HG02763 (cell line): Measurements from ENCODE around the gene SLC19A1.

ENCODE experiments used
- ATAC-seq: cut with Tn5 transposase; IDR thresholded peaks from one replicate; pipeline ENCODE4 v1.9.1; 2021; ENCODE audit warnings: mild to moderate bottlenecking, moderate library complexity; ENCODE audit not compliant: unreplicated experiment

Gene SLC19A1

DNA sequence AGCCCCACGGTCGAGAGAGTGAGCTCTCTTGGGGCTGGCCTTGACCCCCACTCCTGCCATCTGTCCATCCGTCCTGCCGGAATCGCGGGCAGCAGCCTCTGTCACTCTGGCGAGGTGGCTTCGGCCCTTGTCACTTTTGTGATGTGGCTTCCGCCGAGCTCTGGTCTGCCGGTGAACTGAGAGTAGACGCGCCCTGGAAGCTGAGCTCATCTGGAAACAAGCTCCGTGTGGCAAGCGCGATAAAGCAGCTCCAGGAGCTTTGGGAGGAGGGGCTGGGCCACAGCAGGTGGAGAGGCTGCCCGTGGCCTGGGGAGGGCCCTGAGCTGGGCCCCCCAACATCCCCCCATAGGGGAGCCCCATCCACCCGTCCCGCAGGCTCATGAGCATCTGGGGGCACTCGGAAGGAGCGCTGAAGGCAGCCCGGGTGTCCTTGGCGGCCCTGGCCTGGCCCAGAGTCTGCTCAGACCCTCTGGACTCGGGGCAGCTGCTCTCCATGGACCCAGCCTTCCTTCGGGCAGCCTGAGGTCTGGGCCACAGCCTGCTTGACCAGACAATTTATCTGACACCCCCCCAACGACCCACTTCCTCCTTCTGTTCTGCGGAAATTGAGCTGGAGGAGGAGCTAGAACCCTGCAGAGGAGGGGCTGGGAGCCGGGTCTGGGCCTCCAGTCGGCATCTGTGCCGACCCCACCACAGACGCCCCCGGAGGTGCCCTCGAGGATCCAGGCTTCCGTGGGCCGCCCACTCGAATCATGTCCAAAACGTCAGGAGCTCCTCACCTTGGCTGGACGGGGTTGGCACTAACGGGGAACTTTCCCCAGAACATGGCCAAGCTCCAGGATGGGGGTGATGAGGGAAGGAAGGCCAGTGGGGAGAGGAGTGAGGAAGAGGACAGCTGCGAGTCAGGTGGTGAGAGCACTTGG lies 59.1 kb downstream of the SLC19A1 start:
- ATAC-seq = no peak

DNA sequence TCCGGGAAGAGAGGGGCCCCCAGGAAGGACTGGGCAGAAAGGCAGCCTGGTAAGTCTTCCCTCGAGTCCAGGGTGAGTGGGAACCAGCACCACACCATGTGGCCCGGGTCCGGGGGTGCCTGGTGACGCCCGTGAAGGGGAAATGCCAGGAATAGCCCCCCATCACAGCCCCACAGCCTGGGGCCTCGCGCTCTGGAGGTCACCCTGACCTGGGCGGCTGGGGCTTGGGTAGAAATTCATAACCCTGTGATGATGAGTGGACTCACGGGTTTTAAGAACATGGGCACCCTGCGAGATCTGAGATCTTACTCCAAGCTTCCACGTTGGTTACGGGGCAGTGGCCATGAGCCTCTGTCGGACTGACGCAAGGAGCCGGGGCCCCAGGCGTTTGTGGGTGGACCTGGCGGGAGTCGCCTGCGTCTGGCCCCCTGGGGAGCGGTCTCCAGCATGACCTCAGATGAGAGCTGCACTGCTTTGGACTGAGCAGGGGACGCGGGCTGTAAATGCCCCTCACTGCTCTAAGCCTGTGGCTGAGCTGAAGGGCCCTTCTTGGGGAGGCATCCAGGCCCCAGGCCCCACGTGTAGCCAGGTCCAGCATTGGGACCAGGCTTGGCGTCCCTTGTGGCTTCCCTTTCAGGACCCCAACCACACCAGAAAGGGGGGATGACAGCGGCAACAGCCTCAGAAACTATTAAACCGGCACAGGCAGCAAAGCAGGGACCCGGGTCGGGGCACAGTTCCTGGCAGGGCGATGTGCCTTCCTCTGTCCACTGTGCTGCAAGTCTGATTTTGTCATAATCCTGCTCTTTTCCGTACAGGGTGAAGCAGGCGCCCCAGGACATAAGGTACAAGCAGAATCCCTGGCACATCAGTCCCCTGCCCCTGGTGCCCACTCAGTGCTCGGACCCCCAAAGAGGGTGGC lies 60.0 kb downstream of the SLC19A1 start:
- ATAC-seq = no peak

DNA sequence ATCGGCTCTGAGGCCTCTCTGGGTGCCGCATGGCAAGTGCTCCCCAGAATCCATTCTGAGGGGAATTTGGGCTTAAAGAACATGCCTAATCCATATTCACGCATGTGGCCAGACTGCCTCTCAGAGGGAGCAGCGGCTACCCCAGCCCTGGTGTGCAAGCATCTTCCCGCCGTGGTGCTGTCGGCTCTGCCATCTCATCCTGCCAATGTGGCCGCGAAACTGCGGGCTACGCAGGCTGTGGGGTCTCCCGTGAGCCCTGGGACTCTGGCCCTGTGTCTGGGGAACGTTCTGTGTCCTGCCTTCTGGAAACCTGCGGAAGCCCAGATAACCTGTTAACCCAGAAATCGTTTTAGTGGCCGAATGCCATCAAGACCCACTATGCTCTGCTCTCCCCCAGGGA lies 60.7 kb downstream of the SLC19A1 start:
- ATAC-seq = no peak

DNA sequence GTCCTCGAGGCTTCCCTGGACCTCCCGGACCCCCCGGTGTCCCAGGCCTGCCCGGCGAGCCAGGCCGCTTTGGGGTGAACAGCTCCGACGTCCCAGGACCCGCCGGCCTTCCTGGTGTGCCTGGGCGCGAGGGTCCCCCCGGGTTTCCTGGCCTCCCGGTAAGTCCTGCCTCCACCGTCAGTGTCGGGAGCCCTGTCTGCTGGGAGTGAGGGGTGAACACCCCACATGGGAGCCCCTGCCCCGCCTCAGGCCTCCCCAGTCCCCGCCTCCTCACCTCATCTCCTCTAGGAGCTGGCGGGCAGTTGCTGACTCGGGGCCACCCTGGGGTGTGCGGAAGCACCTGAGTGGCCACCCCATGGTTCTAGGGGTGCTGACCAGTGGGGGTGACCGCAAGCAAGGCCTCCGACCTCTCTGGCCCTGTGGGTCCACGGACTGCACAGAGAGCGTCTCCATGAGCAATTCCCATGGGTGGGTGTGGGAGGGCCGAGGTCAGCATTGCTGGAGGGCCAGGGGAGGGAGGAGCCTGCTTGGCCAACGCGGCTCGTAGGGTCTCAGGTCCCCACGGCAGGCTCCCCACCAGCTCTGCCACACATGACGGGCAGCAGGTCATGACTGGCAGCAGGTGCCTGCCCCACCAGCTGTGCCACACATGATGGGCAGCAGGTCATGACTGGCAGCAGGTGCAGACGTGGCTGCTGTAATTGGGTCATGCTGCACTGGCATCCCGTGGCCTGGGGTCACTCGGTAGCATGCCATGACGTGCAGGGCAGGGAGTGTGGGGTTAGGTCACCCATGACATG lies 61.3 kb downstream of the SLC19A1 start:
- no peak for ATAC-seq

DNA sequence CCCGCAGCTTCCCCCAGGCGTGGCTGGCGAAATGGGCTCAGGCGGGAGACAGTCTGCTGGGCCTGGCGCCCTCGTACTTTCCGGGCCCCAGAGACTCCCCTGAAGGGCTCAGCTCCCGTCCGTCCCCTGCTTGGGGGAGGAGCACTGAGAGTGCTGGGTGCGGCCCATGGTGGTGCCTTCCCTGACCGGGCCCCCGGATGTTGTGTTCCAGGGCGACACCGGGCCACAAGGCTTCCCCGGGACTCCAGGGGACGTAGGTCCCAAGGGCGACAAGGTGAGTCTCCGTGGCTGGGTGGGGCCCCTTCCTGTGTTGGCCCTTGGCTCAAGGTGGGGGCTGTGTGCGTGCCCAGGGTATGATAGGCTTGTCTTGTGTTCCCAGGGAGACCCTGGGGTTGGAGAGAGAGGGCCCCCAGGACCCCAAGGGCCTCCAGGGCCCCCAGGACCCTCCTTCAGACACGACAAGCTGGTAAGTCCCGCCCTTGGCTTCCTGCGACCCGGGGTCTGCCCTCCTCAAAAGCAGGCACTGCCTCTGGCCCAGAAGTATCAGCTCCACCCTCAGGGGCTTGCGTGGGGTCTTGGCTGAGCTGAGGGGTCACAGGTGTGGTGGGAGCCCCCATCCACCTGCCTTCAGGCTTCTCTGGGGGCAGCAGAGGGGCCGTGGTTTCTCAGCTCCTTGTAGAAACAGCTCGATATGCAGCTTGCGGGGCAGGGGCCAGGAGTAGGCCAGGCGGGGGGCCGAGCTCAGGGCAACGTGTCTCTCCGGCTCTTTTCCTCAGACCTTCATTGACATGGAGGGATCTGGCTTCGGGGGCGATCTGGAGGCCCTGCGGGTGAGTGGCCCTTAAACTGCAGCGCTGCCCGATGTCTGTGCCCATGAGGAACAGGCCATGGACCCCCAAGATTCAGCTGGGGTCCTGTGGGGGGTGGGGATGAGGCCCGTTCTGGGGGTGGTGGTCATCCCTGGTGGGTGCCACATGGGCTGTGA lies 62.3 kb downstream of the SLC19A1 start:
- no peak for ATAC-seq

DNA sequence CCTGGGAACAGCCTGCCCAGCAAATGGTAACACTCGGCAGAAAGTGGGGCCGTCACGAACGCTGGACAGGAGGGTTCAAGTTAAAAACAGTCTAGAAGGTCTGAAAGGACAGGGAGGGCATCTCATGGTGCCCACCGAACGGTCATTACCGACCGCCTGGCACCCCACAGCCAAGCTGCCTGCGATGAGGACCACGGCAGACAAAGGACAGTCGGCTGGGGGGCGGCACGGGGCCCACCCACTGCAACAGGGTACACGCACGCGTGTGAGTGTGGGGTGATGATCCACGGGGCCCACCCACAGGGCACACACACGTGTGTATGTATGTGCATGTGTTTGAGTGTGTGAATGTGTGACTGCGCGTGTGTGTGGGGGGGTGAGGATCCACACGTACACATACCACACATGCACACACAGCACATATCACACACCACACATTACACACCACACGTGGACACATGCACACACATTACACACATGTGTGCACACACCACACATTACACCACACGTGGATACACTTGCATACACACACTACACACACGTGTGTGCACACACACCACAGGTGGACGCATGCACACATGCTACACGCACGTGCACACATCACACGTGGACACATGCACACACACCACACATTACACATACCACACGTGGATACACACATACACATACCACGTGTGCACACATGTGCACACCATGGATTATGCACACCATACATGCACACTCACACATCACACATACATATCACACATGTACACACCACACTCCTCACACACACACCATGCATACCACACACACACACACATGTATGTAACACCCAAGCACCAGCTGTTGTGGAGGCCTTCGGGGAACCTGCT lies 63.2 kb downstream of the SLC19A1 start:
- ATAC-seq = no peak

DNA sequence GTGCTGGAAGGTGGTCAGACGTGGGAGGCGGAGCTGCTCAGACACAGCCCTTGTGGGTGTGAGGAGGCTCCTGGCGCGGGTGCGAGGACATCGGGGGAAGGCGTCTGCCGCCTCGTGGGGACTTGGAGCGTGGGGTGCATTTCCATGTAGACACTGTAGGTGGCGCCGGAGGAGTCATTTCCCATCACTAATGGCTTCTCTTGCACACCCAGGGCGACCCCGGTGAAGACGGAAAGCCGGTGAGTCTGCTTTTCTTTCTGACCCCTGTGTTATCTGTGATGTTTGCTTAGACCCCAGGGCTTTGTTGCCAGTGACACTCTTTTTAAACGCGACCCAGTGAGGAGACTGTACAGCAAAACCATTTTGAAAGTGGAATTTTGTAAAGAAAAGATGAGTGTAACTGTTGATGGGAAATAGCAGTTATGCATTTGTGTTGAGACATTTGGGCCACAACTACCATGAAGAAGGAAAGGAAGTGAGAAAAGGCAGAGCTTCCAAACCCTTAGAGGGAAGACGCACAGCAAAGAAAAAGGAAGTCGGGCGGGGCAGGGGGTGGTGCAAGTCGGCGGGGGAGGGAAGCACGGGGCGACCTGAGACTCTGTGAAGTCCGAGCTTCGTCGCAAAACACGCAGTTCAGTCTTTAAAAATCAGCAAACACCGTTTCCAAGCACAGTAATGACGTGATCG lies 64.0 kb downstream of the SLC19A1 start:
- ATAC-seq = no peak

DNA sequence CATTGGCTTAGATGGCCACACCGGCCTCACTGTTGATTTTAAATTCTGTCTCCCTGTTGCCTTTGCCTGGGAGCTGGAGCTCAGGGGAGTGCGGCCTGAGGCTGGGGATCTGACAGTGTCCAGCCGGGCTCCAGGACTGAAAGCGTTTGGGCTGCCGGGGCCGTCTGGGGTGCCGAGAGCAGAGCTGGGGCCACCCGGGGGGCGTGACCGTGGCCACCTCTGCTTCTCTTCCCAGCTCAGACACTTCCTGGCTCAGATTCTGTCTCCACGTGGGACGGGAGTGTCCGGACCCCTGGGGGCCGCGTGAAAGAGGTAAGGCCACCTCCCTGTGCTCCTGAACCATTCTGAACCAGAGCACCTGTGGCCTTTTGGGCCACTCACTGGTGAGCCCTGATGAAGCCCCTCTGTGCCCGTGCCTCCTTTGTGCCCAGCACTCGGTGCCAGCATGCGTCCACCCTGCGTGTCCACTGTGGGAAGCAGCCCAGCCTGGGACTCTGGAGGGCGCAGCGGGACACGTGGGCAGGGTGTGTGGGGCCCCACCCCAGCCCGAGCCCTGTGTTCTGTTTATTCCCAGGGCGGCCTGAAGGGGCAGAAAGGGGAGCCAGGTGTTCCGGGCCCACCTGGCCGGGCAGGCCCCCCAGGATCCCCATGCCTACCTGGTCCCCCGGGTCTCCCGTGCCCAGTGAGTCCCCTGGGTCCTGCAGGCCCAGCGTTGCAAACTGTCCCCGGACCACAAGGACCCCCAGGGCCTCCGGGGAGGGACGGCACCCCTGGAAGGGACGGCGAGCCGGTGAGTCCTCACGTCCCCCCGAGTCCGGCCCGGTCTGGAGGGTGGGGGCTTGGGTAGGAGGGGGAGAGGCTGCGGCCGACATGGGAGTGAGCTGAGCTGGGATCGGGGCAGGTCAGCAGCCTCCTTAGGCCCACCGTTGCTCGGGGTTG lies 64.8 kb downstream of the SLC19A1 start:
- no peak for ATAC-seq

DNA sequence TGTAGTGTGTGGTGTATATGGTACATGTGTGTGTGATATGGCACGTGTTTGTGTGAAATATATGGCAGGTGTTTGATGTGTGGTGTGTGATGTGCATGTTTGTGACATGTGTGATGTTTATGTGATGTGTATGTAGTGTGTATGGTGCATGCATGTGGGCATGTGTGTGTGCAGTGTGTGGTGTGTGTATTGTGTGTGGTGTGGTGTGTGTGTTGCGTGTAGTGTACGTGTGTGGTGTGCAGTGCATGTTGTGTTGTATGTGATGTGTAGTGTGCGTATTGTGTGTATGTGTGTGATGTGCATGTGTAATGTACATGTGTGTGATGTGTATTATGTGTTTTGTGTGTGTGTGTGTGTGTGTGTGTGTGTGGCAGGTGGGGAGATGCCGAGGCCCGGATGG lies 65.7 kb downstream of the SLC19A1 start:
- no peak for ATAC-seq

DNA sequence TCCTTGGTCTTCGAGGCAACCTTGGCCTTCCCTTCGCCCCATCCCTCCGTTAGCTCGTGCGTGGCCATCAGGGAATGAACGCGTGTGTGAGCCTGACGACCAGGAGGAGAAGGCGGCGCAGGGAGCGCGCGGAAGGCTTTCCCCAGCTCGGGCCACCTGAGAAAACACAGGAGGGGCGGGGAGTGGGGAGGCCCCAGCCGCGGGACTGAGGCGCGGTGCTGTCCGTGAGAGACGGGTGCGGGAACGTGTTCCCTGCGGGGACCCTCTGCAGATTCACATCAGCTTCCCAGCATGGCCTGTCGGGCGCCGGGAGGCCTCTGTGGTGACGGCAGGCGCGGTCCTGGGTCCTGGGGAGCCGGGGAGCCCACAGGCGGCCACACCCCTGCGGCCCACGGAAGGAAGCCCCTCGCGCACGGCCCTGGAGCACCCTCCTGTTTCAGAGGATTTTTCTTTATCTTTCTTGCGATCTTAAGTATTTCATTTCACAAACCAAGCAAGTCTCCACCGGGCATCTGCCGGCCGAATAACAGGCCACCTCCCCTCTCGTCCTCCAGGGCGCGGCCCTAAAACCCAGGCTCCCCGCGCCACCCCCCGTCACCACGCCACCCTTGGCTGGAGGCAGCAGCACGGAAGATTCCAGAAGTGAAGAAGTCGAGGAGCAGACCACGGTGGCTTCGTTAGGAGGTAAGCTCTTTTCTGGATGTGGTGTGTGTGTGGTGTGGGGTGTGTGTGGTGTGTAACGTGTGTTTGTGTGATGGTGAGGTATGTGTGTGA lies 66.3 kb downstream of the SLC19A1 start:
- ATAC-seq = no peak

DNA sequence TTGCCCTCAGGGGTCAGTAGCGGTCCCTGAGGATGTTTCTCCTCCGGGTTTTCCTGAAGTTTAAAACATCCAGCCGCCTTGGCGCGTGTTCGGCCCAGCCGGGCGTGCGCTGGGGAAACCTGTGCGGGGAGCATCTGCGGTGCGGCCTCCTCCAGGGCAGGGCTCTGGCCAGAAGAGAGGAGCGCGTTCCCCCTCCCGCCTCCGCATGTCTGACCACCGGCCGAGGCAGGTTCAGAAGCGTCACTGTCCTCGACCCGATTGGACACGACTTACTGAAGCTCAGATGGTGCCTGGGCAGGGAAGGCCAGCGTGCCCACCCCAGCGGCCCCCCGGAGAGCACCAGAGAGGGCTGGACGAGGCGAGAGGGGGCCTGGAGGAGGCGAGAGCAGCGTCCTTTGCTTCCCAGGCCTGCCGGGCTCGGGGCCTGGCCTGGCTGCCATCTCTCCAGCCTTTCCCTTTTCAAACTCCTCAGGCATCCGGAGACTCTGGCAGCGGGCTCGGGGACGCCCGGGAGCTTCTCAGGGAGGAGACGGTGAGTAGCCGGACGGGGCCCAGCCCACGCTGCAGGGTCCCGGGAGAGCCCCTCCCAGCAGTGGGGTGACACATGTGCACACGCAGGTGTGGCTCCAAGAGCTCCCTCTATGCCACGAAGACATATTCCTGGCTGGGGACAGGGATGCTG lies 67.1 kb downstream of the SLC19A1 start:
- ATAC-seq = no peak

DNA sequence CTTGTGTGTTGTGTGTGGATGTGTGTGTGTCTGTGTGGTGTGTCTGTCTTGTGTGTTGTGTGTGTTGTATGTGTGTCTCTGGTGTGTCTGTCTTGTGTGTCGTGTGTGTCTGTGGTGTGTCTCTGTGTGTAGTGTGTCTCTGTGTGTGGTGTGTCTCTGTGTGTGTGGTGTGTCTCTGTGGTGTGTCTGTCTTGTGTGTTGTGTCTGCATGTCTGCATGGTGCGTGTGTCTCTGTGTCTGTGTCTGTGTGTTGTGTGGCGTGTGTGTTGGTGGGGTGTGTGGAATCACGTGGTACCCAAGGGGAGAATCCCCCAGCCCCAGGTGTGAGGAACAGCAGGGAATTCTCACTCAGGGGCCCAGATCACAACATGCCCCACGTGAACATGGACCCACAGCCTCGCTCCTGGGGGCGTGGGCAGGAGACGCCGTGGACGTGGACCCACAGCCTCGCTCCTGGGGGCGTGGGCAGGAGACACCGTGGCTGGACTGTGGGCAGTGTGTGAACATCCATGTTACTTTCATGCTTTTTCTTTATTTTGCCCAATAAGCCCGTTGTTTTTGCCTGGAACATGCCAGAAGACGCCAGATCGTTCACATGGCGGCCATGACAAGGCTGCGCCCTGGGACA lies 67.8 kb downstream of the SLC19A1 start:
- no peak for ATAC-seq

DNA sequence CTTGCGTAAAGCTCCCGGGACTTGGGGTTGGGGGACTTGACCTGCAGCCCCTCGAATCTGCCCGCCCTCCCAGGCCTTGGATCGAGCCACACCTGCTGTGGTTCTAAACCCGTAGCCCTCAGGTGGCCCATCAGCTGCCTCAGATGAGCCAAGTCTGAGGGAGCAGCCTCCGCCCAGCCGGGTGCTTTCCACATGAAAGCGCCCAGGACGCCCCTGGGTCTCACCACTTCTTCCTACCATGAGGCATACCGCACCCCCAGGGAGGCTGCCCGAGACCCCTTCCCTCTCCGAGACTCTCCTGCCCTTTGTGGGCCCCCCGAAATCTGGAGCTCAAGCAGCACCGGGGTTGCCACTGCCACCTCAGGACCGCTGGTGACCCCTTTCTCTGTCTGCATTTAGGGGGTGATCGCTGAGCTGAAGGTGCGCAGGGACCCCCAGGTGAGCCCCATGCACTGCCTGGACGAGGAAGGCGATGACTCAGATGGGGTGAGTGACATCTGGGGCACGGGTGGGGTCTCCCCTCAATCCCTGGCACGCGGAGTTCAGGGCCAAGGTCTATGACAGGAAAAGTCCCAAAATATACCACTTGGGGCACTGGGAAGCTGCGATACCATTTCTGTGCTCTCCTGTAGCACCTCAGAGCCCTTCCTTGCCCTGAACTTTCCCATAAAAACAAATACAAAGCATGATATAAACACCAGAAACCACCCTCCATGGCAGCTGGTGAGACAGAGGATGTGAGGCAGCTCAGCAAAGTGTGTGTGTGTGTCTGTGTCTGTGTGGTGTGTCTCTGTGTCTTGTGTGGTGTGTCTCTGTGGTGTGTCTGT lies 68.5 kb downstream of the SLC19A1 start:
- ATAC-seq = no peak
